Measurements from ENCODE around the gene CRIP1.

GRCh38 chr14:105464501-105464900, 22.2 kb upstream of the CRIP1 start:
- TF ChIP-seq, protein P1, sequence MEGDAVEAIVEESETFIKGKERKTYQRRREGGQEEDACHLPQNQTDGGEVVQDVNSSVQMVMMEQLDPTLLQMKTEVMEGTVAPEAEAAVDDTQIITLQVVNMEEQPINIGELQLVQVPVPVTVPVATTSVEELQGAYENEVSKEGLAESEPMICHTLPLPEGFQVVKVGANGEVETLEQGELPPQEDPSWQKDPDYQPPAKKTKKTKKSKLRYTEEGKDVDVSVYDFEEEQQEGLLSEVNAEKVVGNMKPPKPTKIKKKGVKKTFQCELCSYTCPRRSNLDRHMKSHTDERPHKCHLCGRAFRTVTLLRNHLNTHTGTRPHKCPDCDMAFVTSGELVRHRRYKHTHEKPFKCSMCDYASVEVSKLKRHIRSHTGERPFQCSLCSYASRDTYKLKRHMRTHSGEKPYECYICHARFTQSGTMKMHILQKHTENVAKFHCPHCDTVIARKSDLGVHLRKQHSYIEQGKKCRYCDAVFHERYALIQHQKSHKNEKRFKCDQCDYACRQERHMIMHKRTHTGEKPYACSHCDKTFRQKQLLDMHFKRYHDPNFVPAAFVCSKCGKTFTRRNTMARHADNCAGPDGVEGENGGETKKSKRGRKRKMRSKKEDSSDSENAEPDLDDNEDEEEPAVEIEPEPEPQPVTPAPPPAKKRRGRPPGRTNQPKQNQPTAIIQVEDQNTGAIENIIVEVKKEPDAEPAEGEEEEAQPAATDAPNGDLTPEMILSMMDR (IDR thresholded peaks at IDR 0.05), result no peak
- no peak for TF ChIP-seq EP300 (IDR thresholded peaks at IDR 0.05)
- no peak for TF ChIP-seq POLR2A (IDR thresholded peaks at IDR 0.05)

Measured in sigmoid colon (tissue), 4 donors.